Activated B cell treated with CpG ODN at 0.5 μM for 24 hours (primary cell): Measurements from ENCODE around the gene LHX2. TPM values are rescaled to one million over a fixed set of nuclear protein-coding genes. Genes with fewer than 3 reads are reported as not detected.
A peak's percentile ranks its signal among the peaks of the same experiment; 100 is the strongest.

Experiments
- ATAC-seq: fragments of 200-7000 bp; cut with Tn5 transposase; one replicate; pipeline ENCODE4 v1.10.0; 2021; ENCODE audit warnings: low read depth, mild to moderate bottlenecking, moderate library complexity
- CTCF ChIA-PET: fragments of 350-600 bp; sonication (Branson Sonifier 250); formaldehyde crosslinking; loops from one replicate; lab custom pipeline; 2021; ENCODE audit warnings: antibody characterized with exemption; lab: Charles Lee
- POLR2A ChIA-PET: fragments of 350-600 bp; sonication (Branson Sonifier 250); formaldehyde crosslinking; loops from one replicate; lab custom pipeline; 2021; ENCODE audit warnings: antibody characterized with exemption; lab: Charles Lee
- DNase-seq: peaks from one replicate; pipeline ENCODE4 v3.0.0; 2022
- H3K27ac Mint-ChIP-seq: one replicate; pipeline ENCODE4 v1.8.0; 2020; ENCODE audit warnings: mixed read lengths
- H3K27me3 Mint-ChIP-seq: one replicate; pipeline ENCODE4 v1.8.0; 2021; ENCODE audit warnings: mixed read lengths
- H3K36me3 Mint-ChIP-seq: one replicate; pipeline ENCODE4 v1.8.0; 2021; ENCODE audit warnings: low read depth, mixed read lengths
- H3K4me1 Mint-ChIP-seq: one replicate; pipeline ENCODE4 v1.8.0; 2021; ENCODE audit warnings: mixed read lengths
- H3K4me3 Mint-ChIP-seq: one replicate; pipeline ENCODE4 v1.8.0; 2020; ENCODE audit warnings: mild to moderate bottlenecking, mixed read lengths
- H3K9me3 Mint-ChIP-seq: one replicate; pipeline ENCODE4 v1.8.0; 2020; ENCODE audit warnings: mixed read lengths
- CTCF ChIP-seq: fragments of 200-600 bp; IDR thresholded peaks from one replicate; pipeline ENCODE4 v1.8.0; 2022; ENCODE audit warnings: antibody characterized with exemption, mild to moderate bottlenecking
- intact Hi-C: fragments of 100-400 bp; cut with micrococcal nuclease; formaldehyde crosslinking; loops from one replicate; pipeline ENCODE4 v1.15.1; 2024
- total RNA-seq: library from RNA; stranded (reverse); gene quantifications from 2 replicates; pipeline ENCODE4 v1.2.3, GENCODE V29; 2022

The LHX2 gene
- total RNA-seq, 1 donor from 2014 or later: not detected

- intact Hi-C loops: loop anchor here (2.0 kb wide), 1 partner anchor 14 kb away; no protein-coding TSS in a partner anchor
- Mint-ChIP-seq H3K4me3 (no peak overlapping the region), H3K36me3 (no peaks in the 10 kb centered on the region), H3K9me3 (peaks cover 3% of the 10 kb centered on the region), H3K27ac (peak overlapping the region; percentile 12), H3K4me1 (peaks cover 36% of the 10 kb centered on the region), H3K27me3 (peaks cover 74% of the 10 kb centered on the region)
- DNase-seq: peak; percentile 15
- no peak for TF ChIP-seq CTCF
- ChIA-PET CTCF (interaction anchor here (1.0 to 1.1 kb wide), 2 partner anchors 10 to 24 kb away, joined by 3 read pairs; no protein-coding TSS in a partner anchor), POLR2A (no interaction called here)
- peak; percentile 62 for ATAC-seq
Measured at GRCh38 chr9:124020520-124021384, 9.2 kb downstream of the LHX2 start.

GRCh38 chr9:124021385-124021769, 9.8 kb downstream of the LHX2 start:
- H3K9me3 Mint-ChIP-seq: peaks cover 2% of the 10 kb centered on the region

GRCh38 chr9:124022201-124023121, 10.9 kb downstream of the LHX2 start:
- TF ChIP-seq CTCF: no peak
- POLR2A ChIA-PET: interaction anchor here (0.6 kb wide), 2 partner anchors 574 to 576 kb away, joined by 3 to 5 read pairs; no protein-coding TSS in a partner anchor
- ATAC-seq: no peak
- DNase-seq: no peak
- Mint-ChIP-seq H3K27ac (no peak overlapping the region), H3K9me3 (no peaks in the 10 kb centered on the region), H3K4me1 (peaks cover 23% of the 10 kb centered on the region), H3K27me3 (peaks cover 65% of the 10 kb centered on the region), H3K4me3 (no peak overlapping the region), H3K36me3 (no peaks in the 10 kb centered on the region)
- intact Hi-C loops: no loop called here
- CTCF ChIA-PET: interaction anchor here (1.1 kb wide), 1 partner anchor 25 kb away, joined by 3 read pairs; no protein-coding TSS in a partner anchor

More at GRCh38 chr9:124021385-124021769, 9.8 kb downstream of the LHX2 start:
- Mint-ChIP-seq H3K36me3 (no peaks in the 10 kb centered on the region), H3K27me3 (peaks cover 74% of the 10 kb centered on the region), H3K4me3 (peak overlapping the region; percentile 1), H3K4me1 (peaks cover 34% of the 10 kb centered on the region), H3K27ac (no peak overlapping the region)
- ATAC-seq: no peak
- ChIA-PET CTCF (interaction anchor here (1.0 to 1.1 kb wide), 2 partner anchors 11 to 24 kb away, joined by 3 read pairs; no protein-coding TSS in a partner anchor), POLR2A (interaction anchor here (0.6 kb wide), 1 partner anchor 577 kb away, joined by 5 read pairs; no protein-coding TSS in a partner anchor)
- intact Hi-C loops: loop anchor here (2.0 kb wide), 1 partner anchor 15 kb away; no protein-coding TSS in a partner anchor
- DNase-seq: no peak
- no peak for TF ChIP-seq CTCF

- Mint-ChIP-seq H3K4me1 (peaks cover 18% of the 10 kb centered on the region), H3K36me3 (no peaks in the 10 kb centered on the region), H3K9me3 (no peaks in the 10 kb centered on the region), H3K27me3 (peaks cover 67% of the 10 kb centered on the region), H3K27ac (no peak overlapping the region), H3K4me3 (no peak overlapping the region)
- ATAC-seq (no peak), DNase-seq (no peak)
- no peak for TF ChIP-seq CTCF
- intact Hi-C loops: no loop called here
- POLR2A ChIA-PET: no interaction called here
- CTCF ChIA-PET: no interaction called here
Measured at GRCh38 chr9:124024107-124024506, 12.5 kb downstream of the LHX2 start.
